Skeletal muscle cell (primary cell): ENCODE data around the gene QTRT2.
A peak's percentile ranks its signal among the peaks of the same experiment; 100 is the strongest.

Experiments
- DNase-seq: peaks from one replicate; pipeline ENCODE4 v3.0.0-alpha.2; 2010; ENCODE audit warnings: low read depth
- H3K4me3 ChIP-seq: 2 replicates; pipeline ENCODE4 v1.5.1; 2011; ENCODE audit warnings: low read depth, mild to moderate bottlenecking, control low read depth, low read length, moderate library complexity

QTRT2 gene

DNA sequence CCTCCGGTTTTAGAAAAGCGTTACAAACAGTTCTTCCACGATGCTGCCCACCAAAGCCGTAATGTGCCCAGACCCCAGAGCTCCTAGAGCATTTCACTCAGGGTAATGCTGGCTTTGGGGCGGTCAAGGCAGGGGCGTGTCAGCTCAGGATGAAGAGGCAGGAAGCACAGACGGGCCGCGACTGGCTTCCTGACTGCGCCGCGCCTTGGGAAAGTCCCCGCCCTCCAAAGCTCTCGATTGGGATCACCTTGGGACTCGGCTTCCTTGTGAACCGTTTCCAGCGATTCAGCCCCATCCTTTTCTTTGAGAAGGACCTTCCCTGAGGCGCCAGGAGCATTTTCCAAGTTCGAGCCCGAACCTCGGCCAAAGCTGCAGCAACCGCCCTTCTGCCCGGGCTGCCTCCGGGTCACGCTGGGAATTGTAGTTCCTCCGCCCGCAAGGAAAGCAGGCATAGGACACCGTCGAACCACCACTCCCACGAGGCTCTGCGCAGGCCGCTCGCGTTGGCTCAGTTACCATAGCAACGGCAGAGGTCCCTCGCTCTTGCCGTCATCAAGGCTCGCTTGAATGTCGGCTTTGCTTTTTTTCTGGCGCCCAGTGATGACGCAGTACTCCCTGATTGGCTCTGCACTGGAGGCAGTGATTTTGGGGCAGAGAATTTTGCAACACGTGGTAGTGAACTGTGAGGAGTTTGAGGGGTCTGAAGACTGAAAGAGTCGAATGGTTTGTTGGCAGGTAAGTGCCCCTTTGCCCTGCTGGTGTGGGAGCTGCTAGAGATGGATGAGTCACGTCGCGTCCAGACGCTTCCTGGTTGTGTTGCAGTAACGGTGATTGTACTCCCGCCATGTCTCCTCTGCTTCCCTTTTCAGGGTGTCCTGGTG, at the start of gene QTRT2, which contains the start of gene CCDC191:
TSS of gene QTRT2 (plus strand) at position 608 of the 881 bp plus-strand sequence. CDS start 8,521 bp downstream, outside the sequence.
TSS of gene CCDC191 (minus strand) at position 397 of the 881 bp plus-strand sequence. CDS start at position 337, 60 bp downstream.
- DNase-seq: peak; percentile 98
- peak within 1 kb of the TSS; percentile 81 for H3K4me3 ChIP-seq

DNA sequence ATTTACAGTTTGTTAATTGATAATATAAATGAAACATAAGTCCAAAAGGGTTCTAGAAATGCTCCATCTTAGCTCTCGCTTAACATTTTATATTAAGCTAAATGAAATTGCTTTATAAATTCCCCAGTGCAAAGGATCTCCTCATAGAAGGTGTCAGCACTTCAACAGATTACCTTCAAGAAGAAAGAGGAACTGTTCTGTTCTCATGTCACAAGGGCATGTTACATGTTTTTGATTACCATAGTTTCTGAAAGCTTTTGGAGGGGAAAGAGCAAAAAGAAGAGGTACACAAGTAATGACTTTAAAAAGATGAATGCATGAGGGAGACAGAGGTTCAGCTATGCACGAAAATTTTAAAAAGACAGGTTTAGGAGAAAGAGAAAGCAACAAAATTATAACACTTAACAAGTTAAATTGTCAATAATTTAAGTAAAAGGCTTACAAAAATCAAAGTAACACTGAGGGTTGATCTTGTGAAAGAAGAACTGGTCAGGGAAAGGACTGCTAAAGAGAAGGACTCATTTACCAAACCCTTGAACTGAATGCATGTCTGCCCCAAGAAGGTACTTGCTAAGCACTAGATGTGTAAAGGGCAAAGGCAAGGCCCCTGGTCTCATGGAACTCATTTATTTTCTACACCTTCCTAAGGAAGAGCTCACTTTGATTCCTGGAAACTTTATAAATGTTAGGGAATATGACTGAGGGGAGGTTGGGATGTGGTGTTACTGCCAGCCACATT, 45.3 kb upstream of the QTRT2 start:
- DNase-seq: no peak
- no peak overlapping the region for H3K4me3 ChIP-seq

DNA sequence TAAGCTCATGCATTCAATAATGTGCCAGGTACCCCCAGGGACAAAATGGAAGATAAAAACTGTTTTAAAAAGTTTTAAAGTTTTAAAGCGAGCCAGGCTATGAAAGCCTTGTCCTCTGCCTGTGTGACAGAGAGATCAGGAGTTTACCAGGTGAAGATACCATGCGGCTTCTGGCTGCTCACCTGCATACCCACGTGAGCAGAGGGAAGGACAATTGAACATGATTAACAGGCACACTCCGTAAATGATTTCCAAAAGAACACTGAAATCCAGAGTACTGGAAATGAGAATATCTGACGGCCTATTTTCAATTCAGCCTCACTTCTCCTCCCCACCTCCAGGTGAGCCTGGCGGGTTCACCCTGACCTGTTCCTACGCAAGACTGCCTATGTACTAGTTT, 42.3 kb upstream of the QTRT2 start:
- DNase-seq: no peak
- no peak overlapping the region for H3K4me3 ChIP-seq

DNA sequence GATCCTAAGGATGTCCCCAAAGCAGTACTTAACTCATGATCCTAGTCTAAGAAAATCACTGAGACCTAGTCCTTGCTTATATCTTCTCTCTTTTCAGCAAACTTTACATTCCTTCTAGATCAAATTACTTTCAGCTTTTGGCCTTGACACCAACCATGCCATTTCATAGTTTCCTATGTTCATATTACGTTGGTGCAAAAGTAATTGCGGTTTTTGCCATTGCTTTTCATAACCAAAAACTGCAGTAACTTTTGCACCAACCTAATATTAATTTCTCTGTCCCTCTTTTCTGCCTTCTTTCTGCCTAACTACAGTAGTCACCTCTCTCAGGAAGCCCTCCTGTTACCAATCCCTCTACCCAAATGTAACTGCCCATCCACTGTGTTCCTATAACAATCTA, 37.1 kb upstream of the QTRT2 start:
- no peak overlapping the region for H3K4me3 ChIP-seq
- DNase-seq: no peak

DNA sequence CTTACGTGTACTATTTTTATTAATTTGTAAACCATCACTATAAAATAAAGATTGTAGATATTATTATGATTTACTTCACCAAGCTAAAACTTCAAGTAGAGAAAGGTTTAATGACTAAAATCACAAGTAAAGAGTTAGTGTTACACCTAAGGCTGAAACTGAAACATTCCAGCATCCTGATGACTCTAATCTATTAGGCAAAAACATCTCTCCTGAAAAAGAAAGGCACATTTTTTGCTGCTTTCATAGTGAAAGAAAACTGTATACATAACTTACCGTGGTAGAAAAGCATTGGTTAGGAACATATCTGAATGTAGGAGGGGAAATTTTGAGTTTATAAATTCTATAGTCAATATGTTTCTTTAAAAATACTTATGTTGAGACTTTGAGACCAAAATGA, 35.6 kb upstream of the QTRT2 start:
- no peak overlapping the region for H3K4me3 ChIP-seq
- no peak for DNase-seq

DNA sequence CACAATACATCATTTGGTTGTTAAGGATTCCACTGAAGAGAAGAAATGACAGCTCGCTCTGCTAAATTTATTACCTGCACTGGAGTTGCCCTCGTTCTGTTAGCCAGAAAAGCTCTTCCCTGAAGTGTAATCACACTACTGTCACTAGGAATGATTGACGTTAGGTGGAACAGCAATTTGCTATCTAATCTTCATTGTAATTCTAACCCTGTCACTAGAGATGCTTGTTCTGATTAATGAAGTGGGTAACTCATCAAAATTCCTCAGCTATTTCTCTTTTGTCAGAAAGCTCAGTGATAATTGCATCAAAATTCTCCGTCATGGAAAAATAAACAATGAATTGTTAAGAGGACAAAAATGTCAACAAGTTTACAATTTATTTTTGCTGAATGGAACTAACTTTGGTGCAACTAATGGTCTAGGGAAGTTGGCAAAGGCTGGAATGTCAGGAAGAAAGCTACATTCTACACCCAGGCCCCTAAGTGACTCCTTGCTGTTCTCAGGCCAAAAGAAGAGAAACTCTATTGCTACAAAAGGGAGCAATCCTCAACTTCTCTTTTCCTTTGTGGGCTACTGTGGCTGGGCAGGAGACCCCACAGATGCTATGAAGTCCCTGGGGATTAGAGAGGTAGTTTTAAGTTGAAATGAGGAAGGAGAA, 34.3 kb upstream of the QTRT2 start:
- no peak overlapping the region for H3K4me3 ChIP-seq
- DNase-seq: no peak

DNA sequence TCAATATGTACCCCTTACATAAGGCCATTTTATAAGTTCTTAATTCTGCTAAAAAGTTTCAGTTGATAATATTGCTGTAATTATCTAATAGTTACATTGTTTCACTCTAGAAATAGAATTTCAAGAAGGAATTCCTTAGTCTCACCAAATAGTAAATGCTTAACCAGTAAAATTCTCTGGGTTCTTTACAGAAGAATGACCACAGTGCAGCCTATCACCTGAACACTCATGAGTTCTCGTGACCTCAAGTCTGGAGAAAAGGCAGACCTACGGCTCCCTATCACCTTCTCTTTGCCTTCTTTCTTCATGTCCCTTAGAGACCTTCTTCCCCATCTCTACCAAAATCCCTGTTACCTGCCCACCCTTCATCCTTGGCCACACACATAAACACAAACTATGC, 31.1 kb upstream of the QTRT2 start:
- H3K4me3 ChIP-seq: no peak overlapping the region
- DNase-seq: no peak

DNA sequence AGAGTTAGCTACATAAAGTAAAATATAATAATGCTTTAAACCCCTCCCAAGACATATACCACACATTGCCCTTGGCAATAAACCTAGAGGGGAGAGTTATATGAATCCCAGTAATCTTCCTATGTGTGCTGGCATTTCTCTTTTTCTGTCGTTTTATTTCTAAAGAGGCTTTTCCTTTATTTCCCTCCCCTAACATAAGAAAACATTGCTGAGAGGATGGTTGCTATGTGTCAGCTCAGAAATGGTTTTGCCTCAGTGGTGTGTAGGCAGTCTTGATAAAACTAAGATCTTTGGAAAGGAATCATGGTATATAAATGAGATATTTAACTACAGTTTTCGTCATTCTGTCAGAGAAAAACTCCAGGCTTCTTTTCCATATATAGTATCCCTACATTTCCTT, 30.2 kb upstream of the QTRT2 start:
- DNase-seq: no peak
- no peak overlapping the region for H3K4me3 ChIP-seq

DNA sequence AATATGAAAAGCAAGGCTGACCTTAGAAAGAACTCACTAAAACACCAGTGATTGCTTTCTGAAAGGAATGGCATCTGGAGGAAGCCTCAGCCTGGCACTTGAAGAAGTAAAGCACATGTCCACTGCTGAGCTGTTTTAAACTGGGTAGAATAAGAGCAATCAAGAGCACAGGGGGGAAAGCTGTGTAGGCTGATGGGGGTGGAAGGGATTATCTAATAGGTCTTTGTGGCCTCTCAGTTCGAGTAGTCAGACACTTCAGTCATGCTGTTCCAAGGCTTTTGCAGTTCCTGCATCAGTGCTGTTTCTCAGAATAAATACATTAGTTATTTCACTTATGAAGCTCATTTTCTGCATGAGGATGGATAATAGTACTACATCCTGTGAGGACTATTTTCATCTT, 22.8 kb upstream of the QTRT2 start:
- H3K4me3 ChIP-seq: no peak overlapping the region
- DNase-seq: no peak

DNA sequence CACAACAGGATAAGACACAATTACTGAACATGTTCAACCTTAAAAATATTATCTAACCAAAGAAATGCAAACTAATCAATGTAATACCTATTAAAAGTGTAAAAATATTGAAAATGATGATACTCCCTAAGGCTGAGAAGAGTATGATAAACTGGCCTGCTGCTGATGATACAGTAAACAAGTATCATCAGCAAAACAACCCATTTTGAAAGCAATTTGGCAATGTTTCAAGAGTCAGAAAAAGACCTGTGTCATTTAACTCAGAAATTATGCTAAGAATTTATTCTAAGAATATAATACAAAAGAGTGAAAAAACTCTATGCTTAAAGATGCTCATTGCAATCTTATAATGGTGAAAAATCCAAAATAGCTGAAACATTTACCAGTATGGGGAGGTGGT, 22.3 kb upstream of the QTRT2 start:
- no peak overlapping the region for H3K4me3 ChIP-seq
- no peak for DNase-seq

DNA sequence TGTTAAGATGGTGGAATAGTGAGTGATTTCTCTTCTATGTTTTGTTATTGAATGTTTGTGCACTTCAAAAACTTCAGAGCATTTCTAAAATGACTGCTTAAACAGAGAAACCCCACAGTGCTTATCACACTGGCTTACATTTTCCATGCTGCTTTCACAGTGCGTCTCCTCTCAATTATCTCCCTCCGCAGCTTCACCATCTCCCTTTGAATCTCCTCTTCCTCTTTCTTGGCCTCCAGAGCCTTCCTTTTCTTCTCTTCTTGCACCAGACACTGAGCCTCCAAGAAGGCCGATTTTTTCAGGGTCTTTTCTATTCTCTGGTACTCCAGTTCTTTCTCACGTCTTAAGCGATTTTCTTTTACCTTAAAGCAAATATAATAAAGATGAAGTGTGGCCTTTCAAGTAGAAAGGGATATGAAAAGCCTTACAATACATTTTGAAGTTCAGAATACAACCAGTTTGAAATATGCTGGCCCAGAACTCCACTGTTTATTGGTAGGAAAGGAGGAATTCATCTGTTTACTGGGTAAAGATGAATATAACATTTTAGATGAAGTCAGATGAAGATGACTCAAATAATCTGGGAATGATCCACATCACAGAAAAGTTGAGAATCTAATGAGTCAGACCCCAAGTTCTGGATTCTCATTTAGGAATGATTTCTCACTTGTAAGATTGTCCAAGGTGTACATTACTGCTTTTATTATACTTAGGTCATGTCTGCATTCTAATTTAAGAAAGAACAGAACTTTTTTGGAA, 21.6 kb upstream of the QTRT2 start:
- DNase-seq: no peak
- H3K4me3 ChIP-seq: no peak overlapping the region

DNA sequence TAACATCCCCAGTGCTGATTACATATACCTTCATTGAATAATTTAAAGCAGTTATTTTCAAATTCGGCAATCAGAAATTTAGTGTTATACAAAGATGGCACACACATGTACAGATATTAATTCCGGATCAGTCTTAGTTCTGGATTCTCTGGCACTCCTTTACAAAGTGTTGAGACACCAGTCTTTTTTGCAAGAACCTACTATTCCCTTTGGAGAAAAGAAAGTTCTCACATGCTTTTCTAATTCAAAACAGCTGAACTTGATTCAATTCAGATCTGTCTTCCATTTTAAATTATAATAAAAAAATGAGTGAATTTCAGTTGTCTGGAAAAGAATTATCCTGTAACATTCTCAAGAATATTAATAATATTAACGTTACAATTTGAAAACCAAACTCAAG, 20.6 kb upstream of the QTRT2 start:
- no peak for DNase-seq
- no peak overlapping the region for H3K4me3 ChIP-seq

DNA sequence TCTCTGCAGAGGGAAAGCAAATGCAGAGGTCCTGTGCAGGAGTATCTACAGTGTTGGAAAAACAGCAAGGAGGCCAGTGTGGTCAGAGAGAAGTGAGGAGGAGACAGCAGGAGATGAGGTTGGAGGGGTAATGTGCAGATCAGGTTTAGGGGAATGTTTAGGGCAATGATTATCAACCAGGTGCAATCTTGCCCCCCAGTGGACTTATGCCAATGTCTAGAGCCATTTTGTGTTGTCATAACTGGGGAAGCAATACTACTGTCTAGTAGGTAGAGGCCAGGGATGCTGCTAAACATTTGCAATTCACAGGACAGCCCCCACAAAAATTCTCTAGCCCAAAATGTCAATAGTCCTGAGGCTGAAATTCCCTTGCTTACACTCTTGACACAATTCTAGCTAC, 13.3 kb upstream of the QTRT2 start:
- no peak overlapping the region for H3K4me3 ChIP-seq
- no peak for DNase-seq

DNA sequence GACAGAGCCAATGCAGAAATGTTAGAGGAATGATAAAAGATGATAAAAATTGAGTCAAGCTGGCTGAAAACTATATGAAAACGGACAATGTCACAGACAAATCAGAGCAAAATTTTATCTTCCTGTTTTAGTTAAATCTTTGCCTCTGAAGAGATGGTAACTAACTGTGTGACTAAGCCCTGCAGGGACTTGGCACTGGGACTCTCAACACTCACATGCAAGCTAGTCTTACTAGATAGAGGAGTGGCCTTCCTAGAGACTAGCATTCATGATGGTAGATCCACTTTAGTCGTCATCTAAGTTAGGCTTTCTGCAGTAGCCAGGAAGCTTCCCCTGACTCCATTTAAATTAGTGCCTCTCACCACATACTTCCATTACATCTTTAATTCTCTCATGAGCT, 4.3 kb upstream of the QTRT2 start:
- no peak for DNase-seq
- no peak overlapping the region for H3K4me3 ChIP-seq

DNA sequence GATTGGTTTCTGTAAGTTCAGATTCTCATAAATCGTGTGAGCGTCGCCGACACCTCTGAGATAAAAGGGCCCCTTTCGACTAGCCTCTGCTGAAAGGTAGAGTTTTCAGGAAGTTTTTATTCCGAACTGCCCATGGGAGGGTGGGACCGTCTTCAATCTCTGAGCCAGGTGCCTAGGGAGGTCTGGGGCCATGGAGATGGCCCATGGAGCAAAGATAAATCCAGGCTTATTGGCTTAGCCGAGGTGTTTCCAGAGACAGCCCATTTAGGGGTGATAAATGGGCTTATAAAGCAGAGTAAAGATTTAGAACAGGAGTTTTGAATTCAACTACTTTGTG, 442 bp downstream of the QTRT2 start:
- no peak for DNase-seq
- H3K4me3 ChIP-seq: peak overlapping the region; percentile 81

DNA sequence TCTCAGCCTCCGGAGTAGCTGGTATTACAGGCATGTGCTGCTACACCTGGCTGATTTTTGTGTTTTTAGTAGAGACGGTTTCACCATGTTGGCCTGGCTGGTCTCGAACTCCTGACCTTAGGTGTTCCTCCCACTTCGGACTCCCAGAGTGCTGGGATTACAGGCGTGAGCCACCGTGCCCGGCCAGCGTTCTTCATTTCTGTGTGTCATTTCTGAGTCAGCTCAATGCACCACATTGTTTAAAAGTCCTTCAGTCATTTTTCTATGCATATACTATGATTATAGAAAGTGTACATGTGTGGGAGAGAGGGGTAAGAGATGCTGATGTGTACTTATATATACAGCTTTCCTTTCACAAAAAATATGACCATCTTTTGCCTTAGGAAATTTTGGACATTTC, 2.1 kb downstream of the QTRT2 start:
- no peak overlapping the region for H3K4me3 ChIP-seq
- no peak for DNase-seq

DNA sequence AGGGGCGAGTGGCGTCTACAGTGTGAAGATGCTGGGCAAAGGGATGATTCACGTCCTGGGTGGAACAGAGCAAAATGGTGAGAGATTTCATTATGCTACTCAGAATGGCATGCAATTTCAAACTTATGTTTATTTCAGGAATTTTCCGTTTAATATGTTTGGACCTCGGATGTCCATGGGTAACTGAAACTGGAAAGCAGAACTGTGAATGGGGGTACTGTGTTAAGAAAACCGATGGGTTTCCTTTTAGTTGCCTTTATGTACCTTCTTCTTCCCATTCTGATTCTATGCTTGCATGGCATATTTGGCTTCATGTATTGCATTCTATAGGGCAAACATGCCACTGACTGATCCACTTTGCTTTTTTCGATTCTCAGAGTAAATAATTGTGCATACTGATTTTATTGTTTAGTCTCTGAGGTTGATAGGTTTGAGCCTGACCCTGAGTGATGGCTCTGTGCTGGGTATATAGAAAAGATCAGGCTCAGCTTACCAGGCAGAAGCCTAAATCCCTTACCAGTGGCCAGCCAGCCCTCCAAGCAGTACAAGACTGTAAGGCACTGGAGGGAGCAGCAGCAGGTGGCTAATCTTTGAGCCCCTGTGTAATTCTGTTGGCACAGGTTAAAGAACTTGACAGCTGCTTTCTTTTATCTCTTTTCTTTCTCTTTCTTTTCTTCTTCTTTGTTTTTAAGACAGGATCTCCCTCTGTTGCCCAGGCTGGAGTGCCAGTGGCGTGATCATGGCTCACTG, 4.5 kb downstream of the QTRT2 start:
- no peak overlapping the region for H3K4me3 ChIP-seq
- no peak for DNase-seq

DNA sequence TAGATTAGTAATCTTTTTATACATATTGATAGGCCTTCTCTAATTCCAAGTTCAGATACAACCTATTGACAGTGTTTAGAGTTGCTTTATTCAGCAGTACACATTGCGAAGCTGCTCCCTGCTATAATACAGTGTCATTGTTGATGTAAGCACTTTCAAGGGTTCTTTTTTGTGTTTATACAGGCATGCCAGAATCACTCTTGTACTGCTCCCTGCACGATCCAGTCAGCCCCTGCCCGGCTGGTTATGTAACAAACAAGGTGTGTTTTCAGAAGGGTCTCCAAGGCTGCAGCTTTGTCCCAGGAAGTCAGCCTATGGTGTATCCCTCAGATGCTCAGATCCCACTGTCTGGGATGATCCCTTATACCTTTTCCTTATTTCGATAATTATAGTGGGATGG, 11.3 kb downstream of the QTRT2 start:
- no peak for DNase-seq
- H3K4me3 ChIP-seq: no peak overlapping the region

DNA sequence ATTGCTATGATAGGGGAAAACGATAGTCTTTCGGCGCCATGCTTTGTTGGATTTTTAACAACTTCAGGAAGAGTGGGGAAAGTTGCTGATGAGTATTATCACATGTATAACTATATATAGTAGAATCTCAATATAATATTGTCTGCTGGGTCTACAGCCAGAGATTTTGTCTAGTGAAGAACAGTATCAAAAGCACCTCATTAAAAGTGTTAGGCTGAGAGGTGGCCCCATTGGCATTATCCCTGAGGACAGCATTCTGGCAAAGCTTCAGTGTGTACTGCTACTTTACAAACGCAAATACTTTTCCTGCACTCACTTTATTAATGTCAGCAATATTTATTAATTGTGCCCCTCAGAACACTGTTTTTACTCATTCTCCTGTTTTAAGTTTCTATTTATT, 11.8 kb downstream of the QTRT2 start:
- DNase-seq: no peak
- H3K4me3 ChIP-seq: no peak overlapping the region
